Epidermal melanocyte (primary cell): ENCODE measurements around the gene PSAPL1.

Source experiments
- DNase-seq: peaks from one replicate; pipeline ENCODE4 v3.0.0; 2011; ENCODE audit warnings: low spot score; ENCODE audit not compliant: insufficient read length

The PSAPL1 gene

GRCh38 chr4:7431696-7432530 is 2.8 kb downstream of the PSAPL1 start:
- no peak for DNase-seq

- no peak for DNase-seq
These were observed 3.6 kb downstream of the PSAPL1 start for GRCh38 chr4:7430965-7431695.

GRCh38 chr4:7430368-7430964 is 4.3 kb downstream of the PSAPL1 start:
- no peak for DNase-seq

- DNase-seq = no peak
These were observed 5.1 kb downstream of the PSAPL1 start for GRCh38 chr4:7429601-7430078.

- no peak for DNase-seq
These were observed 5.7 kb downstream of the PSAPL1 start for GRCh38 chr4:7429069-7429416.

GRCh38 chr4:7428261-7429068 is 6.3 kb downstream of the PSAPL1 start:
- DNase-seq = no peak

- no peak for DNase-seq
These were observed 6.9 kb downstream of the PSAPL1 start for GRCh38 chr4:7427831-7428260.

- no peak for DNase-seq
These were observed 7.4 kb downstream of the PSAPL1 start for GRCh38 chr4:7427361-7427760.

- DNase-seq = no peak
These were observed 8.1 kb downstream of the PSAPL1 start for GRCh38 chr4:7426525-7427171.

GRCh38 chr4:7425591-7426468 is 8.9 kb downstream of the PSAPL1 start:
- no peak for DNase-seq

- no peak for DNase-seq
These were observed 9.6 kb downstream of the PSAPL1 start for GRCh38 chr4:7425124-7425523.

GRCh38 chr4:7424553-7425111 is 10.1 kb downstream of the PSAPL1 start:
- DNase-seq = no peak

GRCh38 chr4:7423801-7424552 is 10.8 kb downstream of the PSAPL1 start:
- no peak for DNase-seq

- no peak for DNase-seq
These were observed 11.3 kb downstream of the PSAPL1 start for GRCh38 chr4:7423391-7423790.

- no peak for DNase-seq
These were observed 11.9 kb downstream of the PSAPL1 start for GRCh38 chr4:7422898-7423180.

- no peak for DNase-seq
These were observed 12.4 kb downstream of the PSAPL1 start for GRCh38 chr4:7422151-7422897.

- DNase-seq = no peak
These were observed 13.2 kb downstream of the PSAPL1 start for GRCh38 chr4:7421356-7422150.

GRCh38 chr4:7420661-7421040 is 14.1 kb downstream of the PSAPL1 start:
- no peak for DNase-seq
